Measurements from ENCODE around the gene EPS8L3.

Gene EPS8L3

DNA sequence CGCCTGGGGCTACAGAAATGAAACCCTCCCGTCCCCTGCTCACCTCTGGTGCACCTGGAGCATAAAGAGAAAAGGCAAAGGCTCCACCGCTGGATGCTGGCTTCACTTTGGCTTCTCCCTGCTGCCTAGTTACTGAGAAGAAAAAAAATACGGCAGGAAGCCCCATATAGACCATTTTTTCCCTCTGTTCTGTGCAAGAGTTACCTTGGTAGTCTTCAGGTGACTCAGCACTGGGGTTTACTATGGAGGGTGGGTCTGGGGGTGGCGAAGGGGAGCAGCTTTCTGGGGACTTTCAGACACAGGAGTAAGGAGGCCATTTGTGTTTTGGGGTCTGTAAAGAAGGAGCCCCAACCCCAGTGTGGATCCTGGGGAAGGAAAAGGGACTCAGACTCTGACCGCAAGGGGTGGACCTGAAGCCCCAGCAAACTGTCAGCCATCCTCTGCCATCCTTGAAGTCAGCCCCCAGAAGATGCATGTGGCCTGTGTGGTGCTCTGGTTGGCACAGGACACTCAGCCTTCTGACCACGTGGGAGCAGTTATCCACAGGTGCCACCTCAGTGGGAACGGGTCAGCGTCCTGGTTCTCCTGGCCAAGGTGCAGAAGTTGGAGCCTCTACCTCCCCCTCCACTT, 25.9 kb upstream of the EPS8L3 start:
- no peaks in the 10 kb centered on the region for H3K9me3 Mint-ChIP-seq
- peak overlapping the region; percentile 91 for H3K27ac Mint-ChIP-seq
- CTCF ChIA-PET: interaction anchor here (0.6 to 5.3 kb wide), 15 partner anchors 12 to 195 kb away, joined by 3 to 44 read pairs (median 5); partner anchors contain the start of gene AHCYL1
- no peak overlapping the region for H3K4me3 Mint-ChIP-seq
- DNase-seq: peak; percentile 17
- peaks cover 3% of the 10 kb centered on the region for H3K27me3 Mint-ChIP-seq
- no peaks in the 10 kb centered on the region for H3K36me3 Mint-ChIP-seq
- H3K4me1 Mint-ChIP-seq: peaks cover 72% of the 10 kb centered on the region

DNA sequence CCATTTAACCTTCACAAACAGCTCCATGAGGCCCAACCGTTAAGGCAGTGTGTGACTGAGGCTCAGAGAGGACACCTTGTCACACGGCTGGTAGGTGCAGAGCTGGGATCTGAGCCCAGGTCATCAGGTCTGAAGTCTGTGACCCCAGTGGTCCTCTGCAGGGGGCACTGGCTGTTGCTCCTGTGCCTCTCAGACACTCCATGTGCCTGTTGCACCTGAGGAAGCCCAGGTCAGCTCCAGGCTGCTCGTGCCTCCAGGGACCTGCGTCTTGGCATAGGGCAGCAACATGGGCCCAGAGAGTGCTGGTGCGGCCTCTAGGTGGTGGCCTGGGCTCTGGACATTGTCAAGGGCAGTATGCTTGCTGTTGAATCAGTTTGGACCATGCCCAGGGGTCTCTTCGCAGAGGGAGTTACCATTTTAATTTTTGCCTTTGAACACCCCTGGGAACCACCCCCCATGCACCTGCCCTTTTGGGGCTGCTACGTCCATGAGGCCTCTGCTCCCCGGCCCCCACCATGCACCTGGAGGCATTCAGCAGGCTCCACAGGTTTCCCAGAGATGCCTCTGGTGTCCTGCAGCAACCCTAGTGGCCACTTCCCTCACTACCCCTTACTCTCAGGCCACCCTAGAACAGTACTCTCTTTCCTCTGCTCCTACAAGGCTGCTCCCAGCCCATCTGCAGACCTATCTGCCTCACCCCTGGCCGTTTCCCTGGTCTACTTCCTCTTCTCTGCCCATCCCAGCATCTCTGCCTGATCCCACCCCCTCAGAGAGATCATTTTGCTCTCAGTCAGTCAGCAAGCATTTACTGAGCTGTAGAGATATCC, 25.2 kb upstream of the EPS8L3 start:
- Mint-ChIP-seq H3K4me3 (no peak overlapping the region), H3K27me3 (peaks cover 3% of the 10 kb centered on the region)

GRCh38 chr1:109787845-109788601, 24.3 kb upstream of the EPS8L3 start:
- H3K4me3 Mint-ChIP-seq: no peak overlapping the region
- no peaks in the 10 kb centered on the region for H3K9me3 Mint-ChIP-seq
- peaks cover 4% of the 10 kb centered on the region for H3K27me3 Mint-ChIP-seq
- peak overlapping the region; percentile 37 for H3K27ac Mint-ChIP-seq
- CTCF ChIA-PET: interaction anchor here (1.2 to 5.3 kb wide), 7 partner anchors 10 to 242 kb away, joined by 3 to 42 read pairs (median 5); partner anchors contain the start of gene AHCYL1
- DNase-seq: peak; percentile 16
- no peaks in the 10 kb centered on the region for H3K36me3 Mint-ChIP-seq
- H3K4me1 Mint-ChIP-seq: peaks cover 59% of the 10 kb centered on the region

More for the DNA sequence above, 25.2 kb upstream of the EPS8L3 start:
- Mint-ChIP-seq H3K27ac (peak overlapping the region; percentile 67), H3K4me1 (peaks cover 68% of the 10 kb centered on the region), H3K36me3 (no peaks in the 10 kb centered on the region), H3K9me3 (no peaks in the 10 kb centered on the region)
- CTCF ChIA-PET: interaction anchor here (0.6 to 5.3 kb wide), 12 partner anchors 11 to 242 kb away, joined by 3 to 44 read pairs (median 6); partner anchors contain the start of gene AHCYL1
- peak; percentile 21 for DNase-seq

GRCh38 chr1:109787211-109787844, 23.6 kb upstream of the EPS8L3 start:
- Mint-ChIP-seq H3K9me3 (no peaks in the 10 kb centered on the region), H3K4me3 (no peak overlapping the region), H3K27ac (no peak overlapping the region), H3K27me3 (peaks cover 8% of the 10 kb centered on the region), H3K36me3 (no peaks in the 10 kb centered on the region), H3K4me1 (peaks cover 54% of the 10 kb centered on the region)
- DNase-seq: no peak
- CTCF ChIA-PET: interaction anchor here (1.1 to 5.3 kb wide), 8 partner anchors 9 to 197 kb away, joined by 3 to 42 read pairs (median 6); partner anchors contain the start of gene AHCYL1

DNA sequence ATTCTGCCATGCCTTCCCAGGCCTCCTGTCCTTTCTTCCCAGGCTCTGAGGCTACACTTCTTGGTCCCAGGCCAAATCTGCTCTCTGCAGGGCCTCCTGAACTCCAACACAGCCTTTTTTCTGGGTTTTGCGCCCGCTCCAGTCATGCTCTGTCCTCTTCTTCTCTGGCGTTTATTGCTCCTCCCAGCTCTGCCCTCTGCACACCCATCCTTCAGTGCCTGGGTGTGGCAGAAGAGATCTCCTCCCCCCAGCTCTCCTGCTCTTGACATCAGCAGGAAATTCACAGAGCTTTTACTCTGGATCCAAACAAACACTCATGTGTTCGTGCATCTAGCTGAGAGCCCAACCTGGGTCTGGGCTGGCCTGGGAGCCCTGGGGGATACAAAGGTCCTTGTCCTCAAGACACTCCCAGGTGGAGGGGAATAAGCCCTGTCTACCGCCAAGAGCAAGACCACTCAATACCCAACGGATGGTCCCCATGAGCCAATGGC, 22.9 kb upstream of the EPS8L3 start:
- Mint-ChIP-seq H3K4me1 (peaks cover 47% of the 10 kb centered on the region), H3K27ac (no peak overlapping the region), H3K9me3 (no peaks in the 10 kb centered on the region), H3K36me3 (no peaks in the 10 kb centered on the region), H3K27me3 (peaks cover 8% of the 10 kb centered on the region), H3K4me3 (no peak overlapping the region)
- CTCF ChIA-PET: interaction anchor here (1.1 to 5.3 kb wide), 6 partner anchors 9 to 198 kb away, joined by 4 to 42 read pairs (median 7); partner anchors contain the start of gene AHCYL1
- no peak for DNase-seq

DNA sequence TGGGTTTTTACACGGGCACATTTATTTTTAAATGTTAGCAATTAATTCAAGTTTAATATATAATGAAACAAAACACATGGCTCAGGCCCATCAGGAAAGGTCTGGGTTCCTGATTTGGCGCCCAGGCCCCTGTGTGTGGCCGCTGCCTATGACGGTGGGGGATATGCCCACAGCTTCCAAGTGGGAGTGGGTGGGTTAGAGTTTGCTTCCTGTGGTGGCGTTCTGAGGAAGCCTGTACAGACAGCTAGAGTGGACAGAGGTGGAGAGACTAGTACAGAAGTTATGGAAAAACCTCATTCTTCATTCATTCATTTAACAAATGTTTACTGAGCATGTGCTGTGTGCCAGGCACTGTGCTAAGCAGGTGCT, 22.4 kb upstream of the EPS8L3 start:
- Mint-ChIP-seq H3K27me3 (peaks cover 8% of the 10 kb centered on the region), H3K9me3 (peaks cover 3% of the 10 kb centered on the region), H3K4me3 (no peak overlapping the region), H3K4me1 (peaks cover 43% of the 10 kb centered on the region), H3K27ac (peak overlapping the region; percentile 43), H3K36me3 (no peaks in the 10 kb centered on the region)
- CTCF ChIA-PET: interaction anchor here (1.1 to 5.3 kb wide), 6 partner anchors 8 to 198 kb away, joined by 4 to 42 read pairs (median 7); partner anchors contain the start of gene AHCYL1
- no peak for DNase-seq

GRCh38 chr1:109785446-109786111, 21.9 kb upstream of the EPS8L3 start:
- CTCF ChIA-PET: interaction anchor here (1.3 to 4.1 kb wide), 3 partner anchors 11 to 199 kb away, joined by 4 to 31 read pairs (median 10); partner anchors contain the start of gene AHCYL1
- H3K9me3 Mint-ChIP-seq: peaks cover 8% of the 10 kb centered on the region
- no peak overlapping the region for H3K27ac Mint-ChIP-seq
- DNase-seq: no peak
- H3K4me3 Mint-ChIP-seq: no peak overlapping the region
- H3K36me3 Mint-ChIP-seq: no peaks in the 10 kb centered on the region
- H3K4me1 Mint-ChIP-seq: peaks cover 37% of the 10 kb centered on the region
- H3K27me3 Mint-ChIP-seq: peaks cover 8% of the 10 kb centered on the region

DNA sequence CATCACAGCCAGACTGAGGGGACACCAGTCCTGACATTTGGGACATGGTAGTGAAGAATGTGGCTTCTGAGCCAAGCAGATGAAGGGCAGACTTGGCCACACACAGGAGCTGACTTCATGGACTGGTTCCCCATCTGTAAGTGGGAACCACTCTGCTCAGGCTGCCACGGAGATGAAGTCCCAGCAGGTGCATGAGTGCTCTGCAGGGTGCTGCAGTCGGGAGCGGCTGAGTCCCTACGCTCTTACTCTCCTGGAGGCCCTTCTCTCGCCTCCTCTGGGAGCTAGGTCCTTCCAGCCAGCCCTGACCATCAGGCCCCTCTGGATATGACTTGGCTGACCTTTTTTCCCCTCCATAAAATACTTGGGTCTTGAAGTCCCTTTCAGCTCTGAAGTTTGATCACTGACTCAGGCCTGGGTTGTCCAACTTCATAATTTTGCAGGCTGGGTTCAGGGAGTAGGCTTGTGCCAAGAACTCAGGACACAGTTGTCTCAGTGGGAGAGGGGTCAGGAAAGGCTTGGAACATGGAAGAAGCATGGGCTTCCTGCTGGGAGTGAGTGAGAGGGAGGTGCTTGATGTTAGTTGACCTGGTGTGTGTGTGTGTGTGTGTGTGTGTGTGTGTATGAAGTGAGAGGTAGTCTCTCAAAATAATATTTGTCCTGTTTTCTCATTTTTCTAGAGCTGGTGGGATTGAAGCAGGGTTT, 21.0 kb upstream of the EPS8L3 start:
- no peak overlapping the region for H3K27ac Mint-ChIP-seq

GRCh38 chr1:109783436-109783835, 19.7 kb upstream of the EPS8L3 start:
- DNase-seq: no peak
- peaks cover 8% of the 10 kb centered on the region for H3K27me3 Mint-ChIP-seq
- CTCF ChIA-PET: interaction anchor here (1.4 to 14.3 kb wide), 3 partner anchors 9 to 201 kb away, joined by 3 to 613 read pairs (median 31); partner anchors contain the start of gene AHCYL1
- H3K36me3 Mint-ChIP-seq: no peaks in the 10 kb centered on the region
- H3K9me3 Mint-ChIP-seq: peaks cover 10% of the 10 kb centered on the region
- H3K27ac Mint-ChIP-seq: no peak overlapping the region
- H3K4me3 Mint-ChIP-seq: no peak overlapping the region
- peaks cover 19% of the 10 kb centered on the region for H3K4me1 Mint-ChIP-seq

More for the DNA sequence above, 21.0 kb upstream of the EPS8L3 start:
- no peaks in the 10 kb centered on the region for H3K36me3 Mint-ChIP-seq
- no peak overlapping the region for H3K4me3 Mint-ChIP-seq
- H3K9me3 Mint-ChIP-seq: peaks cover 10% of the 10 kb centered on the region
- CTCF ChIA-PET: interaction anchor here (0.8 to 4.1 kb wide), 3 partner anchors 10 to 200 kb away, joined by 3 to 31 read pairs (median 10); partner anchors contain the start of gene AHCYL1
- peaks cover 8% of the 10 kb centered on the region for H3K27me3 Mint-ChIP-seq
- peaks cover 29% of the 10 kb centered on the region for H3K4me1 Mint-ChIP-seq
- no peak for DNase-seq

GRCh38 chr1:109782927-109783326, 19.2 kb upstream of the EPS8L3 start:
- Mint-ChIP-seq H3K4me3 (no peak overlapping the region), H3K4me1 (peaks cover 18% of the 10 kb centered on the region), H3K27me3 (peaks cover 8% of the 10 kb centered on the region), H3K27ac (no peak overlapping the region), H3K36me3 (no peaks in the 10 kb centered on the region), H3K9me3 (peaks cover 10% of the 10 kb centered on the region)
- CTCF ChIA-PET: interaction anchor here (1.3 to 14.3 kb wide), 4 partner anchors 8 to 197 kb away, joined by 3 to 613 read pairs (median 4); partner anchors contain the start of gene AHCYL1
- DNase-seq: no peak

DNA sequence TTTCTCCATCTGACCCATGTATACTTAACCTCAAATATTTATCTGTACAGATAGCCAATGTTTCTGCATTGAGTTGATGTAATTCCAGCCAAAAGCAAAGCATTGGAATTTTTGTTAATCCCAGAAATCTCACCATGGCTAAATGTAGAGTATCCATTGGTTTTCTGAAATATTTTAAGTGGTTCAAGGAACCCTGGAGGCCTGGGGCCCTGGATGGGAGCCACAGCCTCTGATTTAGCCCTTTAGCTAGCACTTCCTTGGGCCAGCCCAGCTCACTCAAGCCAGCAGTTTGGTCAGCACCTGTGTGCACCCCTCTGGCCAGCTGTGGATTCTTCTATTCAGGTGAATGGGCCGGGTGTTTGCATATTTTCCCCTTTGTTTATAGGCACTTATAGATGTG, 18.8 kb upstream of the EPS8L3 start:
- no peak for DNase-seq
- CTCF ChIA-PET: interaction anchor here (1.3 to 14.3 kb wide), 4 partner anchors 8 to 197 kb away, joined by 3 to 613 read pairs (median 4); partner anchors contain the start of gene AHCYL1
- no peak overlapping the region for H3K27ac Mint-ChIP-seq
- H3K9me3 Mint-ChIP-seq: peaks cover 10% of the 10 kb centered on the region
- H3K36me3 Mint-ChIP-seq: no peaks in the 10 kb centered on the region
- peaks cover 8% of the 10 kb centered on the region for H3K27me3 Mint-ChIP-seq
- H3K4me3 Mint-ChIP-seq: no peak overlapping the region
- peaks cover 20% of the 10 kb centered on the region for H3K4me1 Mint-ChIP-seq

GRCh38 chr1:109781806-109782205, 18.1 kb upstream of the EPS8L3 start:
- CTCF ChIA-PET: interaction anchor here (1.3 to 14.3 kb wide), 3 partner anchors 9 to 198 kb away, joined by 3 to 613 read pairs (median 4); partner anchors contain the start of gene AHCYL1
- peaks cover 15% of the 10 kb centered on the region for H3K4me1 Mint-ChIP-seq
- DNase-seq: no peak
- H3K36me3 Mint-ChIP-seq: no peaks in the 10 kb centered on the region
- H3K27me3 Mint-ChIP-seq: peaks cover 9% of the 10 kb centered on the region
- no peak overlapping the region for H3K4me3 Mint-ChIP-seq
- H3K9me3 Mint-ChIP-seq: peaks cover 10% of the 10 kb centered on the region
- no peak overlapping the region for H3K27ac Mint-ChIP-seq

Data from activated naive CD4-positive, alpha-beta T cell treated with anti-CD3 and anti-CD28 coated beads, Interleukin-2, amount 10 ng/mL, durations not matched to agents 7 days and 5 days (primary cell).